OCI-LY7 (cell line): ENCODE data around the gene ELMOD3. TPM values are rescaled to one million over a fixed set of nuclear protein-coding genes. Genes with fewer than 3 reads are reported as not detected.

Source experiments
- BruUV-seq: library from RNA; stranded (reverse); fragments of 400-500 nt; replicated peaks from 2 replicates; lab custom pipeline; 2021; lab: Mats Ljungman, UMichigan
- CTCF ChIA-PET: fragments of 300-600 bp; sonication (Branson Sonifier 250); formaldehyde crosslinking; loops from one replicate; lab custom pipeline; 2022; ENCODE audit warnings: antibody characterized with exemption; ENCODE audit not compliant: unreplicated experiment; lab: Charles Lee
- POLR2A ChIA-PET: fragments of 300-600 bp; sonication (Branson Sonifier 250); formaldehyde crosslinking; loops from one replicate; lab custom pipeline; 2022; ENCODE audit warnings: antibody characterized with exemption; lab: Charles Lee
- DNase-seq: peaks from one replicate; pipeline ENCODE4 v3.0.0-alpha.2; 2015; ENCODE audit warnings: low spot score
- H2AFZ ChIP-seq: fragments of 200-600 bp; sonication (generic), shearing (Covaris generic); 2 replicates; pipeline ENCODE4 v1.6.1; 2014; ENCODE audit warnings: mild to moderate bottlenecking, antibody characterized with exemption, low read length, moderate library complexity
- H3K27ac ChIP-seq: fragments of 200-600 bp; sonication (generic); 2 replicates; pipeline ENCODE4 v1.5.1; 2014; ENCODE audit warnings: mixed run types, low read depth, mild to moderate bottlenecking, moderate library complexity, low read length, inconsistent platforms; ENCODE audit not compliant: poor library complexity, severe bottlenecking
- H3K36me3 ChIP-seq: fragments of 200-600 bp; sonication (generic); 2 replicates; pipeline ENCODE4 v1.6.1; 2014; ENCODE audit warnings: mild to moderate bottlenecking, antibody characterized with exemption, low read length, moderate library complexity, mixed read lengths; ENCODE audit not compliant: insufficient read depth
- H3K4me1 ChIP-seq: fragments of 200-600 bp; sonication (generic); 2 replicates; pipeline ENCODE4 v1.5.1; 2014; ENCODE audit warnings: mild to moderate bottlenecking, low read length; ENCODE audit not compliant: insufficient read depth, poor library complexity, severe bottlenecking
- H3K4me2 ChIP-seq: fragments of 200-600 bp; sonication (generic); 2 replicates; pipeline ENCODE4 v1.6.1; 2014; ENCODE audit warnings: mild to moderate bottlenecking, low read length
- H3K4me3 ChIP-seq: fragments of 200-600 bp; sonication (generic); 2 replicates; pipeline ENCODE4 v1.5.1; 2014; ENCODE audit warnings: mild to moderate bottlenecking, low read depth, low read length; ENCODE audit not compliant: poor library complexity, severe bottlenecking
- H3K79me2 ChIP-seq: fragments of 200-600 bp; sonication (generic); 2 replicates; pipeline ENCODE4 v1.6.1; 2016; ENCODE audit warnings: low read depth, mild to moderate bottlenecking, low read length, moderate library complexity, mixed read lengths; ENCODE audit not compliant: insufficient read depth
- H3K9me2 ChIP-seq: fragments of 200-600 bp; sonication (generic); 2 replicates; pipeline ENCODE4 v1.6.1; 2016; ENCODE audit warnings: mild to moderate bottlenecking, low read length, mixed read lengths; ENCODE audit not compliant: insufficient read depth
- H3K9me3 ChIP-seq: fragments of 200-600 bp; sonication (generic); 2 replicates; pipeline ENCODE4 v1.6.1; 2014; ENCODE audit warnings: mild to moderate bottlenecking, mixed run types, low read length, mixed read lengths
- H4K20me1 ChIP-seq: fragments of 200-600 bp; sonication (generic); 2 replicates; pipeline ENCODE4 v1.6.1; 2014; ENCODE audit warnings: mild to moderate bottlenecking, antibody characterized with exemption, low read length, moderate library complexity, mixed read lengths; ENCODE audit not compliant: insufficient read depth
- CTCF ChIP-seq: fragments of 200-600 bp; sonication (generic); conservative IDR thresholded peaks from 2 replicates; pipeline ENCODE4 v1.5.1; 2014; ENCODE audit warnings: mild to moderate bottlenecking, antibody characterized with exemption, low read length, moderate library complexity, mixed read lengths
- EZH2phosphoT487 ChIP-seq: fragments of 200-600 bp; sonication (generic); IDR thresholded peaks from 2 replicates; pipeline ENCODE4 v1.6.1; 2018; ENCODE audit warnings: low read depth, borderline replicate concordance, mild to moderate bottlenecking, mixed run types, antibody characterized with exemption, low read length, moderate library complexity, mixed read lengths
- intact Hi-C: fragments of 100-400 bp; cut with micrococcal nuclease; formaldehyde crosslinking; loops from one replicate; pipeline ENCODE4 v1.10.0; 2022; ENCODE audit not compliant: unreplicated experiment
- total RNA-seq, 2 experiments: library from RNA; depleted of rRNA in 1 of 2; stranded (reverse); fragments of >200 nt in 1 of 2; shearing (Covaris generic) in 1 of 2; gene quantifications; 2 replicates each; pipeline ENCODE4 v1.2.3, GENCODE V29; 2014 to 2022

ELMOD3 gene
- total RNA-seq, 2 experiments from 2014 or later, result 12.0 to 18.5 TPM

DNA sequence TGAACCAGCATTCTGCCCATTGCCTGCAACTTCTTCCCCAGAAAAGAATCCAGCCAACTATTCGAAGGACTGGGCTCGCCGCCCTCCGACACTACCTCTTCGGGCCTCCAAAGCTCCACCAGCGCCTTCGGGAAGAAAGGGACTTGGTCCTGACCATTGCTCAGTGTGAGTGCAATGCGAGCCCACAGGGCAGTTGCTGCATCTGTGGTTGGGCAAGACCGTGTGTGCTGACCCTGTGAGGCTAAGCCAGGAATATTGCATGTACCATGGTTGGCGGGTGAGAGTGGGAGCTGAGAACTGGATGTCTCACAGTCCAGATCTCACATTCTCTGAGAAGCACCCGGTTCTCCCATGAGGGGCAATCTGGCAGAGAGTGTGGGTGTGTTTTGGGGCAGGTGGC is 16.5 kb downstream of the ELMOD3 start:
- intact Hi-C loops, result no loop called here
- Histone ChIP-seq H3K27ac (no peak overlapping the region), H3K4me2 (no peak overlapping the region), H3K79me2 (no peaks in the 10 kb centered on the region), H4K20me1 (no peaks in the 10 kb centered on the region), H3K9me2 (no peaks in the 10 kb centered on the region), H3K4me1 (no peaks in the 10 kb centered on the region), H3K36me3 (no peaks in the 10 kb centered on the region), H3K4me3 (no peak overlapping the region), H3K9me3 (no peaks in the 10 kb centered on the region), H2AFZ (no peak overlapping the region)
- CTCF ChIA-PET, result no interaction called here
- TF ChIP-seq EZH2phosphoT487, result no peak
- TF ChIP-seq CTCF, result no peak
- POLR2A ChIA-PET, result no interaction called here
- BruUV-seq, result no TSS peak
- no peak for DNase-seq

GRCh38 chr2:85376291-85377065 is 21.9 kb downstream of the ELMOD3 start:
- Histone ChIP-seq H3K79me2 (no peaks in the 10 kb centered on the region), H4K20me1 (no peaks in the 10 kb centered on the region), H3K27ac (no peak overlapping the region), H3K4me3 (no peak overlapping the region), H3K4me1 (no peaks in the 10 kb centered on the region), H3K9me2 (no peaks in the 10 kb centered on the region), H3K36me3 (peaks cover 42% of the 10 kb centered on the region), H3K4me2 (no peak overlapping the region), H2AFZ (no peak overlapping the region), H3K9me3 (peaks cover 10% of the 10 kb centered on the region; the same call in 1 of the 2 replicates)
- BruUV-seq, result no TSS peak
- ChIA-PET POLR2A (interaction anchor here (0.6 kb wide), 1 partner anchor 9 kb away, joined by 3 read pairs; no protein-coding TSS in a partner anchor), CTCF (interaction anchor here (0.5 kb wide), 1 partner anchor 303 kb away, joined by 8 read pairs; no protein-coding TSS in a partner anchor)
- no peak for DNase-seq
- intact Hi-C loops, result no loop called here
- TF ChIP-seq CTCF, result no peak

DNA sequence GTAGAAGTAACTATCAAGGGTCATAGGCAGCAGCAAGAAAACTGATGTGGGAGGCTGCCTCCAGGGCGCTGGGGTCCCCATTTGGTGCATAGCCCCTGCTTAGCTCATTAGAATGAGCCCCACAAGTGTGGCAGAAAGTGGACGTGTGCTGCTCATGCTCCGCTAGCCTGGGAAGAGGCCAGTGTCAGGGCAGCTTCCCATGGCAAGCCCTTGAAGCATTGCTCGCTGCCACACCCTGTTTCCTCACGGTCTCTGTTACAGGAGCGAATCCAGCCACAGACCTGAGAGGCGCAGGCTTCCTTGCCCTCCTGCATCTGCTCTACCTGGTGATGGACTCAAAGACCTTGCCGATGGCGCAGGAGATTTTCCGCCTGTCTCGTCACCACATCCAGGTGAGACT is 22.5 kb downstream of the ELMOD3 start:
- Histone ChIP-seq H2AFZ (no peak overlapping the region), H3K9me3 (peaks cover 10% of the 10 kb centered on the region; the same call in 1 of the 2 replicates), H3K27ac (no peak overlapping the region), H3K4me1 (no peaks in the 10 kb centered on the region), H3K36me3 (peaks cover 44% of the 10 kb centered on the region), H3K9me2 (no peaks in the 10 kb centered on the region), H3K79me2 (no peaks in the 10 kb centered on the region), H3K4me3 (no peak overlapping the region), H4K20me1 (no peaks in the 10 kb centered on the region), H3K4me2 (no peak overlapping the region)
- no peak for TF ChIP-seq CTCF
- TF ChIP-seq EZH2phosphoT487, result no peak
- POLR2A ChIA-PET, result no interaction called here
- DNase-seq, result no peak
- CTCF ChIA-PET, result interaction anchor here (0.5 kb wide), 1 partner anchor 303 kb away, joined by 8 read pairs; no protein-coding TSS in a partner anchor
- no TSS peak for BruUV-seq
- intact Hi-C loops, result no loop called here
